ENCODE measurements around the gene MAP2K5. TPM values are rescaled to one million over a fixed set of nuclear protein-coding genes. Genes with fewer than 3 reads are reported as not detected.

MAP2K5 gene
- total RNA-seq, 1 donor from 2014 or later = 11.6 TPM

- no peaks in the 10 kb centered on the region for H3K27me3 Mint-ChIP-seq (ENCODE audit: low read depth, unreplicated experiment)
- TF ChIP-seq EZH2 (IDR thresholded peaks at IDR 0.05; ENCODE audit: insufficient read depth, low read length) = no peak
- no peak for TF ChIP-seq CTCF (IDR thresholded peaks at IDR 0.05; ENCODE audit: insufficient read depth, low read depth, low read length)
- H3K9me3 ChIP-seq (ENCODE audit: insufficient read depth, low read depth, low read length) = no peaks in the 10 kb centered on the region
- H3K4me1 Mint-ChIP-seq (ENCODE audit: low read depth, unreplicated experiment) = peaks cover 6% of the 10 kb centered on the region
- H3K27me3 ChIP-seq (ENCODE audit: insufficient read depth, low read length) = no peaks in the 10 kb centered on the region
- H3K4me1 ChIP-seq (ENCODE audit: insufficient read depth, low read length) = no peaks in the 10 kb centered on the region
- H3K4me3 ChIP-seq (ENCODE audit: insufficient read depth, low read depth, low read length) = no peak overlapping the region
- H3K4me2 ChIP-seq (ENCODE audit: low read length) = no peak overlapping the region
- FAIRE-seq (no peak), DNase-seq (ENCODE audit: low read depth) (no peak)
- H3K4me3 Mint-ChIP-seq (ENCODE audit: unreplicated experiment) = no peak overlapping the region
- H4K20me1 ChIP-seq (ENCODE audit: insufficient read depth, low read length) = no peaks in the 10 kb centered on the region
- H3K36me3 ChIP-seq (ENCODE audit: insufficient read depth, low read length) = no peaks in the 10 kb centered on the region
- H3K9me3 Mint-ChIP-seq (ENCODE audit: unreplicated experiment) = peaks cover 5% of the 10 kb centered on the region
- no peak overlapping the region for H3K27ac ChIP-seq (ENCODE audit: low read depth, low read length)
- no peak overlapping the region for H2AFZ ChIP-seq (ENCODE audit: low read depth, low read length)
- peaks cover 22% of the 10 kb centered on the region for H3K36me3 Mint-ChIP-seq (ENCODE audit: low read depth, unreplicated experiment)
- no peak overlapping the region for H3K9ac ChIP-seq (ENCODE audit: low read length)
- no peak overlapping the region for H3K27ac Mint-ChIP-seq (ENCODE audit: unreplicated experiment)
- no peaks in the 10 kb centered on the region for H3K79me2 ChIP-seq (ENCODE audit: insufficient read depth, low read length)
Measured at GRCh38 chr15:67560320-67560719, 17.8 kb downstream of the MAP2K5 start.

GRCh38 chr15:67563092-67563491 is 20.6 kb downstream of the MAP2K5 start:
- Histone ChIP-seq H3K9ac (ENCODE audit: low read length) (no peak overlapping the region), H3K4me1 (ENCODE audit: insufficient read depth, low read length) (no peaks in the 10 kb centered on the region), H3K27ac (ENCODE audit: low read depth, low read length) (no peak overlapping the region), H3K27me3 (ENCODE audit: insufficient read depth, low read length) (no peaks in the 10 kb centered on the region), H2AFZ (ENCODE audit: low read depth, low read length) (no peak overlapping the region), H4K20me1 (ENCODE audit: insufficient read depth, low read length) (no peaks in the 10 kb centered on the region), H3K4me3 (ENCODE audit: insufficient read depth, low read depth, low read length) (no peak overlapping the region), H3K36me3 (ENCODE audit: insufficient read depth, low read length) (no peaks in the 10 kb centered on the region), H3K4me2 (ENCODE audit: low read length) (no peak overlapping the region), H3K79me2 (ENCODE audit: insufficient read depth, low read length) (no peaks in the 10 kb centered on the region), H3K9me3 (ENCODE audit: insufficient read depth, low read depth, low read length) (no peaks in the 10 kb centered on the region)
- DNase-seq (ENCODE audit: low read depth) (no peak), FAIRE-seq (no peak)
- H3K36me3 Mint-ChIP-seq (ENCODE audit: low read depth, unreplicated experiment) = peaks cover 18% of the 10 kb centered on the region
- H3K9me3 Mint-ChIP-seq (ENCODE audit: unreplicated experiment) = peaks cover 5% of the 10 kb centered on the region
- H3K27ac Mint-ChIP-seq (ENCODE audit: unreplicated experiment) = no peak overlapping the region
- TF ChIP-seq EZH2 (IDR thresholded peaks at IDR 0.05; ENCODE audit: insufficient read depth, low read length) = no peak
- TF ChIP-seq CTCF (IDR thresholded peaks at IDR 0.05; ENCODE audit: insufficient read depth, low read depth, low read length) = no peak
- H3K4me1 Mint-ChIP-seq (ENCODE audit: low read depth, unreplicated experiment) = peaks cover 6% of the 10 kb centered on the region
- H3K4me3 Mint-ChIP-seq (ENCODE audit: unreplicated experiment) = no peak overlapping the region
- H3K27me3 Mint-ChIP-seq (ENCODE audit: low read depth, unreplicated experiment) = no peaks in the 10 kb centered on the region

- no peaks in the 10 kb centered on the region for H3K36me3 ChIP-seq (ENCODE audit: insufficient read depth, low read length)
- no peaks in the 10 kb centered on the region for H4K20me1 ChIP-seq (ENCODE audit: insufficient read depth, low read length)
- no peak for DNase-seq (ENCODE audit: low read depth)
- no peak for FAIRE-seq
- Mint-ChIP-seq H3K27ac (ENCODE audit: unreplicated experiment) (no peak overlapping the region), H3K27me3 (ENCODE audit: low read depth, unreplicated experiment) (no peaks in the 10 kb centered on the region), H3K36me3 (ENCODE audit: low read depth, unreplicated experiment) (peaks cover 8% of the 10 kb centered on the region), H3K4me1 (ENCODE audit: low read depth, unreplicated experiment) (peaks cover 6% of the 10 kb centered on the region), H3K9me3 (ENCODE audit: unreplicated experiment) (no peaks in the 10 kb centered on the region), H3K4me3 (ENCODE audit: unreplicated experiment) (no peak overlapping the region)
- no peaks in the 10 kb centered on the region for H3K79me2 ChIP-seq (ENCODE audit: insufficient read depth, low read length)
- no peak overlapping the region for H3K4me2 ChIP-seq (ENCODE audit: low read length)
- H3K4me3 ChIP-seq (ENCODE audit: insufficient read depth, low read depth, low read length) = no peak overlapping the region
- H3K9me3 ChIP-seq (ENCODE audit: insufficient read depth, low read depth, low read length) = no peaks in the 10 kb centered on the region
- H2AFZ ChIP-seq (ENCODE audit: low read depth, low read length) = no peak overlapping the region
- TF ChIP-seq CTCF (IDR thresholded peaks at IDR 0.05; ENCODE audit: insufficient read depth, low read depth, low read length) (no peak), EZH2 (IDR thresholded peaks at IDR 0.05; ENCODE audit: insufficient read depth, low read length) (no peak)
- H3K27ac ChIP-seq (ENCODE audit: low read depth, low read length) = no peak overlapping the region
- H3K9ac ChIP-seq (ENCODE audit: low read length) = no peak overlapping the region
- H3K4me1 ChIP-seq (ENCODE audit: insufficient read depth, low read length) = no peaks in the 10 kb centered on the region
- no peaks in the 10 kb centered on the region for H3K27me3 ChIP-seq (ENCODE audit: insufficient read depth, low read length)
Measured at GRCh38 chr15:67564021-67564967, 21.8 kb downstream of the MAP2K5 start.

Measured in astrocyte (in vitro differentiated cells and primary cell).